H1 (cell line): ENCODE data around the gene ACCSL. TPM values are rescaled to one million over a fixed set of nuclear protein-coding genes. Genes with fewer than 3 reads are reported as not detected.

Experiments
- CTCF ChIA-PET: fragments of 300-600 bp; sonication (Branson Sonifier 250); formaldehyde crosslinking; loops from one replicate; lab custom pipeline; 2021; ENCODE audit not compliant: partially characterized antibody; lab: Charles Lee
- POLR2A ChIA-PET: fragments of 300-600 bp; sonication (Branson Sonifier 250); formaldehyde crosslinking; loops from one replicate; lab custom pipeline; 2021; ENCODE audit warnings: inconsistent platforms; ENCODE audit not compliant: partially characterized antibody; lab: Charles Lee
- DNase-seq, 2 experiments: peaks; one replicate each; pipeline versions ENCODE4 v3.0.0 to v3.0.0-alpha.2; 2010 to 2022; ENCODE audit warnings: low spot score in 2 of 2, low read depth in 1 of 2, mixed read lengths in 1 of 2
- FAIRE-seq: peaks from 2 replicates; lab custom pipeline; 2011; peaks lifted over from hg19 to GRCh38; lab: Jason Lieb, UNC
- H2AFZ ChIP-seq: 2 replicates; pipeline ENCODE4 v1.8.1; 2012; ENCODE audit warnings: low read length, inconsistent platforms
- H2AK5ac ChIP-seq: 2 replicates; pipeline ENCODE4 v1.6.1; 2013; ENCODE audit warnings: low read depth, low read length
- H2BK120ac ChIP-seq: replicated peaks from 2 replicates; pipeline ENCODE3; 2013; ENCODE audit warnings: low read depth, low read length, inconsistent platforms
- H2BK12ac ChIP-seq: 2 replicates; pipeline ENCODE4 v1.6.1; 2013; ENCODE audit warnings: low read depth, low read length
- H2BK15ac ChIP-seq: 2 replicates; pipeline ENCODE4 v1.6.1; 2013; ENCODE audit warnings: low read length
- H2BK20ac ChIP-seq: 2 replicates; pipeline ENCODE4 v1.6.1; 2013; ENCODE audit warnings: low read length
- H2BK5ac ChIP-seq: 2 replicates; pipeline ENCODE4 v1.6.1; 2013; ENCODE audit warnings: low read depth, low read length
- H3K14ac ChIP-seq: 2 replicates; pipeline ENCODE4 v1.6.1; 2013; ENCODE audit warnings: inconsistent platforms; ENCODE audit not compliant: insufficient read length
- H3K18ac ChIP-seq: 2 replicates; pipeline ENCODE4 v1.6.1; 2013; ENCODE audit warnings: low read length; ENCODE audit errors: extremely low read depth
- H3K23ac ChIP-seq: 2 replicates; pipeline ENCODE4 v1.6.1; 2013; ENCODE audit warnings: inconsistent platforms; ENCODE audit not compliant: insufficient read length
- H3K23me2 ChIP-seq: 2 replicates; pipeline ENCODE4 v1.6.1; 2013; ENCODE audit warnings: low read depth, low read length
- H3K27ac ChIP-seq: 2 replicates; pipeline ENCODE4 v1.6.1; 2011; ENCODE audit warnings: low read depth, low read length, inconsistent platforms
- H3K27me3 ChIP-seq, 4 experiments: replicated peaks in 1 of 4; 1 replicate in 1 of 4; 2 replicates in 3 of 4; pipeline versions ENCODE4 v1.6.1 to v1.8.1; 2011 to 2013; ENCODE audit warnings: low read length in 3 of 4, mild to moderate bottlenecking in 3 of 4, inconsistent platforms in 2 of 4, mixed read lengths in 2 of 4, moderate library complexity in 1 of 4; ENCODE audit not compliant: control insufficient read depth in 3 of 4, insufficient read depth in 3 of 4; ENCODE audit errors: extremely low read depth in 1 of 4
- H3K36me3 ChIP-seq, 4 experiments: 2 replicates each; pipeline versions ENCODE4 v1.6.1 to v1.8.1; 2011 to 2013; ENCODE audit warnings: mild to moderate bottlenecking in 4 of 4, low read length in 3 of 4, moderate library complexity in 2 of 4, control low read depth in 1 of 4, inconsistent platforms in 1 of 4; ENCODE audit not compliant: insufficient read depth in 4 of 4, control insufficient read depth in 2 of 4
- H3K4ac ChIP-seq: replicated peaks from 2 replicates; pipeline ENCODE3; 2013; ENCODE audit warnings: low read length, low read depth, mixed read lengths, inconsistent platforms; ENCODE audit not compliant: insufficient read length
- H3K4me1 ChIP-seq, 4 experiments: replicated peaks in 1 of 4; 1 replicate in 1 of 4; 2 replicates in 3 of 4; pipeline versions ENCODE4 v1.6.1 to v1.8.1; 2011 to 2013; ENCODE audit warnings: low read length in 3 of 4, inconsistent platforms in 2 of 4, mixed read lengths in 1 of 4; ENCODE audit not compliant: insufficient read depth in 4 of 4, control insufficient read depth in 3 of 4
- H3K4me2 ChIP-seq, 2 experiments: 2 replicates each; pipeline versions ENCODE4 v1.6.1 to v1.8.1; 2011 to 2013; ENCODE audit warnings: low read depth in 2 of 2, low read length in 2 of 2, control low read depth in 1 of 2, inconsistent platforms in 1 of 2, mild to moderate bottlenecking in 1 of 2; ENCODE audit not compliant: insufficient read depth in 1 of 2
- H3K4me3 ChIP-seq, 4 experiments: fragments of 200-600, 300-600 bp in 1 of 4; sonication (generic), shearing (Covaris generic), sonication (Bioruptor Twin) in 1 of 4; 2 replicates each; pipeline versions ENCODE4 v1.5.1 to v1.8.1; 2011 to 2016; ENCODE audit warnings: low read length in 4 of 4, low read depth in 3 of 4, control low read depth in 2 of 4, inconsistent platforms in 2 of 4, mild to moderate bottlenecking in 2 of 4, mixed read lengths in 1 of 4, moderate library complexity in 1 of 4; ENCODE audit not compliant: insufficient read depth in 2 of 4; ENCODE audit errors: extremely low read depth in 1 of 4
- H3K56ac ChIP-seq: replicated peaks from 2 replicates; pipeline ENCODE3; 2013; ENCODE audit warnings: low read depth, mild to moderate bottlenecking, mixed read lengths, low read length, inconsistent platforms; ENCODE audit not compliant: insufficient read length
- H3K79me1 ChIP-seq: 2 replicates; pipeline ENCODE4 v1.6.1; 2013; ENCODE audit warnings: low read depth, low read length, control low read depth
- H3K79me2 ChIP-seq, 2 experiments: 2 replicates each; pipeline versions ENCODE4 v1.6.1 to v1.8.1; 2012 to 2013; ENCODE audit warnings: low read length in 2 of 2, mild to moderate bottlenecking in 2 of 2, inconsistent platforms in 1 of 2; ENCODE audit not compliant: insufficient read depth in 2 of 2, control insufficient read depth in 1 of 2
- H3K9ac ChIP-seq, 4 experiments: replicated peaks in 1 of 4; 1 replicate in 1 of 4; 2 replicates in 3 of 4; pipeline versions ENCODE4 v1.6.1 to v1.8.1; 2011 to 2013; ENCODE audit warnings: low read depth in 3 of 4, low read length in 3 of 4, control low read depth in 2 of 4, mild to moderate bottlenecking in 2 of 4, moderate library complexity in 2 of 4, inconsistent platforms in 1 of 4; ENCODE audit errors: extremely low read depth in 1 of 4
- H3K9me3 ChIP-seq, 2 experiments: 2 replicates each; pipeline versions ENCODE4 v1.6.1 to v1.8.1; 2012 to 2013; ENCODE audit warnings: mild to moderate bottlenecking in 2 of 2, moderate library complexity in 2 of 2, control low read depth in 1 of 2, inconsistent platforms in 1 of 2, low read depth in 1 of 2, low read length in 1 of 2, mixed read lengths in 1 of 2; ENCODE audit not compliant: insufficient read depth in 2 of 2
- H4K20me1 ChIP-seq, 2 experiments: replicated peaks in 1 of 2; 2 replicates each; pipeline versions ENCODE3 to v1.8.1; 2011 to 2013; ENCODE audit warnings: inconsistent platforms in 2 of 2, low read length in 2 of 2, mild to moderate bottlenecking in 1 of 2; ENCODE audit not compliant: insufficient read depth in 2 of 2, control insufficient read depth in 1 of 2
- H4K5ac ChIP-seq: 2 replicates; pipeline ENCODE4 v1.6.1; 2013; ENCODE audit warnings: low read length, low read depth, mixed read lengths, inconsistent platforms; ENCODE audit not compliant: insufficient read length
- H4K8ac ChIP-seq: 2 replicates; pipeline ENCODE4 v1.8.0; 2013; ENCODE audit warnings: mild to moderate bottlenecking, moderate library complexity, low read length, inconsistent platforms; ENCODE audit not compliant: insufficient read depth; ENCODE audit errors: extremely low read depth
- H4K91ac ChIP-seq: replicated peaks from 2 replicates; pipeline ENCODE3; 2013; ENCODE audit warnings: low read length, mixed read lengths, inconsistent platforms; ENCODE audit not compliant: insufficient read length
- ASH2L ChIP-seq: fragments of 200-600, 300-600 bp; sonication (generic); IDR thresholded peaks from one replicate; pipeline ENCODE4 v1.7.1; 2017; ENCODE audit warnings: low read length
- ATF2 ChIP-seq: IDR thresholded peaks from 2 replicates; pipeline ENCODE4 v1.6.1; 2012; ENCODE audit warnings: low read length, inconsistent platforms
- JUND ChIP-seq: IDR thresholded peaks from 2 replicates; pipeline ENCODE4 v1.6.1; 2011; ENCODE audit warnings: mild to moderate bottlenecking, improper control_type of control experiment, low read length
- NANOG ChIP-seq: IDR thresholded peaks from 2 replicates; pipeline ENCODE4 v1.6.1; 2011; ENCODE audit warnings: low read length, low read depth, mild to moderate bottlenecking, inconsistent platforms; ENCODE audit not compliant: insufficient read depth, poor library complexity, severe bottlenecking
- POU5F1 ChIP-seq: IDR thresholded peaks from 2 replicates; pipeline ENCODE4 v1.6.1; 2011; ENCODE audit warnings: low read depth, mild to moderate bottlenecking, low read length, moderate library complexity
- SP2 ChIP-seq: IDR thresholded peaks from 2 replicates; pipeline ENCODE4 v1.6.1; 2012; ENCODE audit warnings: mild to moderate bottlenecking, low read length, inconsistent platforms
- TBP ChIP-seq: IDR thresholded peaks from 2 replicates; pipeline ENCODE4 v1.6.1; 2011; ENCODE audit warnings: low read depth, low read length, improper control_type of control experiment
- TEAD4 ChIP-seq: IDR thresholded peaks from 2 replicates; pipeline ENCODE4 v1.6.1; 2012; ENCODE audit warnings: low read depth, low read length, inconsistent platforms, mixed read lengths
- USF2 ChIP-seq: IDR thresholded peaks from 2 replicates; pipeline ENCODE4 v1.6.1; 2011; ENCODE audit warnings: low read length, improper control_type of control experiment
- ZNF274 ChIP-seq: IDR thresholded peaks from 2 replicates; pipeline ENCODE4 v1.7.0; 2012; ENCODE audit warnings: low read length, borderline replicate concordance; ENCODE audit errors: extremely low read depth
- WGBS, 2 experiments: shearing (Covaris generic) in 1 of 2; methylation state at CpG; one replicate each; pipeline versions ENCODE4 v1.1.6 to v1.1.7; 2013 to 2015; ENCODE audit warnings: low lambda C conversion rate in 2 of 2, mixed read lengths in 2 of 2, inconsistent platforms in 1 of 2, low coverage in 1 of 2, missing lambda C conversion rate in 1 of 2; ENCODE audit not compliant: insufficient replicate concordance in 2 of 2, insufficient coverage in 1 of 2, insufficient read length in 1 of 2; ENCODE audit errors: extremely low coverage in 1 of 2, missing lambda C conversion rate in 1 of 2; 5-methylcytosine and 5-hydroxymethylcytosine counted together
- polyA plus RNA-seq, 7 experiments: library from polyadenylated mRNA; depleted of rRNA in 3 of 7; stranded (reverse) in 5 of 7; unstranded in 2 of 7; fragments of >200 nt in 5 of 7; fragments of 200-250 nt in 2 of 7; gene quantifications; 1 replicate in 5 of 7; 2 replicates in 1 of 7; 4 replicates in 1 of 7; pipeline versions ENCODE4 v1.2.1 to v1.2.3, GENCODE V29; 2011 to 2013; ENCODE audit warnings: missing spikeins in 2 of 7, mixed read lengths in 2 of 7
- total RNA-seq: library from RNA; stranded (reverse); fragmentation: NEBNext Ultra II Directional; extraction: Animal tissue kit (Norgen Biotek cat#: 25700); gene quantifications from 2 replicates; pipeline ENCODE4 v1.2.1, GENCODE V29; 2021
- TF ChIP-seq, protein P1 (sequence below): IDR thresholded peaks from 2 replicates; pipeline ENCODE4 v1.6.1; 2011; ENCODE audit warnings: low read depth, mild to moderate bottlenecking, low read length; ENCODE audit not compliant: insufficient read depth

Gene ACCSL
- total and polyA plus RNA-seq, 2 of the 8 experiments (the other 6 are each of a cell fraction or from before 2014, with no cell fraction given), result not detected

- Histone ChIP-seq H3K56ac (no peak overlapping the region), H3K4me3 (no peak overlapping the region), H2BK120ac (no peak overlapping the region), H2BK5ac (no peak overlapping the region), H2BK15ac (no peak overlapping the region), H3K79me2 (no peaks in the 10 kb centered on the region; a peak in 1 of 4 replicates), H4K91ac (no peak overlapping the region), H4K20me1 (no peaks in the 10 kb centered on the region), H3K9me3 (no peaks in the 10 kb centered on the region), H2BK20ac (no peak overlapping the region), H2AFZ (no peak overlapping the region), H4K5ac (no peak overlapping the region), H3K18ac (no peak overlapping the region), H3K79me1 (no peaks in the 10 kb centered on the region), H3K36me3 (no peaks in the 10 kb centered on the region), H3K23me2 (no peaks in the 10 kb centered on the region)
- POLR2A ChIA-PET, result no interaction called here
- no peak for DNase-seq
- TF ChIP-seq TBP (no peak), ZNF274 (no peak), SP2 (no peak), USF2 (no peak), NANOG (no peak), JUND (no peak), ATF2 (no peak), ASH2L (no peak), POU5F1 (no peak), TEAD4 (no peak)
- TF ChIP-seq, protein P1, sequence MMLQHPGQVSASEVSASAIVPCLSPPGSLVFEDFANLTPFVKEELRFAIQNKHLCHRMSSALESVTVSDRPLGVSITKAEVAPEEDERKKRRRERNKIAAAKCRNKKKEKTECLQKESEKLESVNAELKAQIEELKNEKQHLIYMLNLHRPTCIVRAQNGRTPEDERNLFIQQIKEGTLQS, result no peak
- TF ChIP-seq, all 59 proteins: peak for 0
- H2AK5ac ChIP-seq, result no peak overlapping the region
- H4K8ac ChIP-seq, result no peak overlapping the region
- no peak for FAIRE-seq
- CTCF ChIA-PET, result interaction anchor here (0.7 to 1.8 kb wide), 12 partner anchors 9 to 168 kb away, joined by 3 to 6 read pairs (median 4); partner anchors contain the start of genes ACCS and EXT2
- no peak overlapping the region for H3K23ac ChIP-seq
- WGBS, 2 experiments, result 82% methylated on average over 6 of the region's 6 CpGs; no CpG with 5 or more reads in 1 of the 2 experiments
- H3K4me2 ChIP-seq, result no peak overlapping the region
- no peaks in the 10 kb centered on the region for H3K4me1 ChIP-seq
- H3K4ac ChIP-seq, result no peak overlapping the region
- no peak overlapping the region for H2BK12ac ChIP-seq
- H3K9ac ChIP-seq, result no peak overlapping the region
- no peak overlapping the region for H3K14ac ChIP-seq
- no peak overlapping the region for H3K27ac ChIP-seq
- no peaks in the 10 kb centered on the region; a peak in 1 of 7 replicates for H3K27me3 ChIP-seq
Observed at GRCh38 chr11:44057340-44057739, 9.6 kb downstream of the ACCSL start.
